ENCODE measurements around the gene KCNE1. TPM values are rescaled to one million over a fixed set of nuclear protein-coding genes. Genes with fewer than 3 reads are reported as not detected.
"Not testable (repeated sequence)": the region's sequence is repeated elsewhere in the genome, so short reads cannot be mapped to it uniquely, and the experiment has no call there.

The KCNE1 gene
- total RNA-seq, 1 donor from 2014 or later: 0.82 TPM

- peak; percentile 37 for DNase-seq
Observed at GRCh38 chr21:34511181-34511580, 829 bp downstream of the KCNE1 start.

GRCh38 chr21:34510148-34511142, 1.6 kb downstream of the KCNE1 start:
- DNase-seq: peak; percentile 47

- no peak for DNase-seq
Observed at GRCh38 chr21:34509151-34509550, 2.9 kb downstream of the KCNE1 start.

- DNase-seq: no peak
Observed at GRCh38 chr21:34504595-34504994, 7.4 kb downstream of the KCNE1 start.

- no peak for DNase-seq
Observed at GRCh38 chr21:34502480-34503106, 9.4 kb downstream of the KCNE1 start.

- no peak for DNase-seq
Observed at GRCh38 chr21:34501716-34502115, 10.3 kb downstream of the KCNE1 start.

GRCh38 chr21:34500191-34500590, 11.8 kb downstream of the KCNE1 start:
- DNase-seq: no peak

GRCh38 chr21:34499116-34499515, 12.9 kb downstream of the KCNE1 start:
- DNase-seq: no peak

GRCh38 chr21:34498623-34499022, 13.4 kb downstream of the KCNE1 start:
- peak; percentile 53 for DNase-seq

- not testable (repeated sequence) for DNase-seq
Observed at GRCh38 chr21:34483854-34484253, 28.2 kb downstream of the KCNE1 start.

- not testable (repeated sequence) for DNase-seq
Observed at GRCh38 chr21:34483435-34483834, 28.6 kb downstream of the KCNE1 start.

GRCh38 chr21:34467333-34467732, 44.7 kb downstream of the KCNE1 start:
- DNase-seq: not testable (repeated sequence)

GRCh38 chr21:34459426-34459825, 52.6 kb downstream of the KCNE1 start:
- DNase-seq: not testable (repeated sequence)

GRCh38 chr21:34458266-34458665, 53.7 kb downstream of the KCNE1 start:
- DNase-seq: not testable (repeated sequence)

- DNase-seq: not testable (repeated sequence)
Observed at GRCh38 chr21:34456180-34456579, 55.8 kb downstream of the KCNE1 start.

- DNase-seq: not testable (repeated sequence)
Observed at GRCh38 chr21:34455628-34456027, 56.4 kb downstream of the KCNE1 start.

- DNase-seq: not testable (repeated sequence)
Observed at GRCh38 chr21:34447018-34447417, 65.0 kb downstream of the KCNE1 start.

- DNase-seq: not testable (repeated sequence)
Observed at GRCh38 chr21:34443486-34443885, 68.5 kb downstream of the KCNE1 start.

- not testable (repeated sequence) for DNase-seq
Observed at GRCh38 chr21:34429710-34430109, 82.3 kb downstream of the KCNE1 start.

GRCh38 chr21:34428441-34428840, 83.6 kb downstream of the KCNE1 start:
- not testable (repeated sequence) for DNase-seq

- not testable (repeated sequence) for DNase-seq
Observed at GRCh38 chr21:34427339-34427738, 84.7 kb downstream of the KCNE1 start.

- DNase-seq: not testable (repeated sequence)
Observed at GRCh38 chr21:34423805-34424204, 88.2 kb downstream of the KCNE1 start, which contains the start of gene SMIM34. SMIM34 (minus strand) TSS chr21:34423951; CDS start chr21:34423839, 112 bp downstream.
